A549 (cell line): ENCODE results near the gene WFS1. TPM values are rescaled to one million over a fixed set of nuclear protein-coding genes. Genes with fewer than 3 reads are reported as not detected.

ENCODE experiments used
- ATAC-seq, 2 experiments: fragments of 200-7000 bp in 1 of 2; fragments of >200 bp in 1 of 2; cut with Nextera tagmentation in 1 of 2; cut with Tn5 transposase in 1 of 2; 3 replicates each; pipeline versions ENCODE4 v1.8.0 to v1.9.1; 2018 to 2020; ENCODE audit warnings: mild to moderate bottlenecking in 1 of 2, moderate library complexity in 1 of 2
- CTCF ChIA-PET: fragments of 300-600 bp; sonication (Branson Sonifier 250); formaldehyde crosslinking; extraction: SDS; loops from one replicate; lab custom pipeline; 2021; ENCODE audit warnings: antibody characterized with exemption, inconsistent platforms; lab: Yijun Ruan, JAX
- POLR2A ChIA-PET: fragments of 350-600 bp; formaldehyde crosslinking; extraction: SDS; loops from one replicate; lab custom pipeline; 2021; ENCODE audit warnings: antibody characterized with exemption, inconsistent platforms; lab: Yijun Ruan, JAX
- DNase-seq, 2 experiments: peaks; one replicate each; pipeline versions ENCODE4 v3.0.0 to v3.0.0-alpha.2; 2011 to 2016; ENCODE audit warnings: low read depth in 1 of 2, low spot score in 1 of 2
- FAIRE-seq: peaks from 2 replicates; lab custom pipeline; 2011; peaks lifted over from hg19 to GRCh38; lab: Jason Lieb, UNC
- H3K27ac ChIP-seq, 2 experiments: fragments of >200 bp; sonication (Bioruptor Twin); formaldehyde crosslinking; 3 replicates each; pipeline ENCODE4 v1.5.1; 2016 to 2017
- H3K4me1 ChIP-seq: fragments of >200 bp; sonication (Bioruptor Twin); formaldehyde crosslinking; 3 replicates; pipeline ENCODE4 v1.6.1; 2016
- H3K4me2 ChIP-seq: fragments of >200 bp; sonication (Bioruptor Twin); formaldehyde crosslinking; 3 replicates; pipeline ENCODE4 v1.6.1; 2016
- H3K4me3 ChIP-seq: fragments of >200 bp; sonication (Bioruptor Twin); formaldehyde crosslinking; 3 replicates; pipeline ENCODE4 v1.5.1; 2016
- H3K9me3 ChIP-seq: fragments of >200 bp; sonication (Bioruptor Twin); formaldehyde crosslinking; 3 replicates; pipeline ENCODE4 v1.6.1; 2016
- BHLHE40 ChIP-seq: IDR thresholded peaks from 2 replicates; pipeline ENCODE4 v1.6.1; 2012; ENCODE audit warnings: low read depth, low read length, inconsistent platforms
- EHF ChIP-seq: fragments of 250-450 bp; sonication (Bioruptor Pico); IDR thresholded peaks from 2 replicates; pipeline ENCODE4 v1.5.0; 2020; ENCODE audit warnings: mild to moderate bottlenecking
- EP300 ChIP-seq, 2 experiments: fragments of >200 bp; sonication (Bioruptor Twin); formaldehyde crosslinking; IDR thresholded peaks; 2 replicates in 1 of 2; 3 replicates in 1 of 2; pipeline ENCODE4 v1.6.1; 2016 to 2017
- FOSB ChIP-seq: fragments of 250-450 bp; sonication (Bioruptor Pico); IDR thresholded peaks from 2 replicates; pipeline ENCODE4 v1.5.0; 2020; ENCODE audit warnings: mild to moderate bottlenecking, moderate library complexity
- MAX ChIP-seq: IDR thresholded peaks from 2 replicates; pipeline ENCODE4 v1.6.1; 2012
- MAZ ChIP-seq: fragments of 150-350 bp; IDR thresholded peaks from 2 replicates; pipeline ENCODE4 v1.6.1; 2014; ENCODE audit warnings: antibody characterized with exemption, low read depth, low read length, borderline replicate concordance
- POLR2A ChIP-seq: IDR thresholded peaks from 2 replicates; pipeline ENCODE4 v1.6.1; 2012; ENCODE audit warnings: mild to moderate bottlenecking, low read length
- REST ChIP-seq: fragments of 200-600 bp; sonication (generic); IDR thresholded peaks from 2 replicates; pipeline ENCODE4 v1.6.1; 2016; ENCODE audit warnings: antibody characterized with exemption, mild to moderate bottlenecking, moderate library complexity
- RNF2 ChIP-seq: fragments of 200-600 bp; sonication (generic); IDR thresholded peaks from 2 replicates; pipeline ENCODE4 v1.6.1; 2016; ENCODE audit warnings: low read depth, mild to moderate bottlenecking, antibody characterized with exemption, moderate library complexity, borderline replicate concordance
- TP53 ChIP-seq: fragments of 250-450 bp; sonication (Bioruptor Pico); IDR thresholded peaks from 2 replicates; pipeline ENCODE4 v1.5.0; 2021; ENCODE audit warnings: mild to moderate bottlenecking, moderate library complexity
- ZC3H11A ChIP-seq: fragments of 450-650 bp; IDR thresholded peaks from 2 replicates; pipeline ENCODE4 v1.6.1; 2014; ENCODE audit warnings: antibody characterized with exemption, mild to moderate bottlenecking
- ZFP36 ChIP-seq: fragments of 450-650 bp; IDR thresholded peaks from 2 replicates; pipeline ENCODE4 v1.6.1; 2014; ENCODE audit warnings: borderline replicate concordance; ENCODE audit not compliant: partially characterized antibody
- WGBS: methylation state at CpG from one replicate; pipeline ENCODE4 v1.1.6; 2017; ENCODE audit errors: missing lambda C conversion rate; 5-methylcytosine and 5-hydroxymethylcytosine counted together
- polyA plus RNA-seq, 4 experiments: library from polyadenylated mRNA; depleted of rRNA in 3 of 4; stranded (reverse); fragments of >200 nt; fragmentation: RNase III in 1 of 4; extraction: RNeasy Plus Mini Kit Qiagen cat#74134 plus additional on column Dnase treatment in 1 of 4; gene quantifications; 2 replicates in 3 of 4; 3 replicates in 1 of 4; pipeline ENCODE4 v1.2.3, GENCODE V29; 2011 to 2017
- TF ChIP-seq, protein P1 (sequence below): fragments of >200 bp; sonication (Bioruptor Twin); formaldehyde crosslinking; IDR thresholded peaks from 2 replicates; pipeline ENCODE4 v1.6.1; 2016
- TF ChIP-seq, protein P2 (sequence below): fragments of 250-450 bp; sonication (Bioruptor Pico); IDR thresholded peaks from 2 replicates; pipeline ENCODE4 v1.5.0; 2020; ENCODE audit warnings: low read depth, mild to moderate bottlenecking, moderate library complexity

WFS1 gene
- polyA plus RNA-seq, 2 of the 4 experiments (the other 2 are of a cell fraction): 8.8 to 13.6 TPM

DNA sequence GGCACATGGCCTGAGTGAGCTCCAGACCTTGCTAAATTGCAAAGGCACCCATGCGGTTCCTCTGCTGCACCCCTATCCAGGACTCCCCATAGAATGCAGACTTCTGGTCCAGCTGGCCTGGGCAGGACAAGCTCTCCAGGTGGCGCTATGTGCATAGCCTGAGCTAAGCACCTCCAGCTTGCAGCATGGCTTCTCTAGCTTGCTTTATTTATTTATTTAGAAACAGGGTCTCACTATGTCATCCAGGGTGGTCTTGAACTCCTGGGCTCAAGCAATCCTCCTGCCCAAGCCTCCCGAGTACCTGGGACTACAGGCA is 5.5 kb upstream of the WFS1 start (continued):
- TF ChIP-seq REST: no peak
- TF ChIP-seq, protein P1, sequence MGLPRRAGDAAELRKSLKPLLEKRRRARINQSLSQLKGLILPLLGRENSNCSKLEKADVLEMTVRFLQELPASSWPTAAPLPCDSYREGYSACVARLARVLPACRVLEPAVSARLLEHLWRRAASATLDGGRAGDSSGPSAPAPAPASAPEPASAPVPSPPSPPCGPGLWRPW: no peak
- no peak for TF ChIP-seq EP300 (IDR thresholded peaks at IDR 0.05)
- no peak for TF ChIP-seq RNF2
- no peak for TF ChIP-seq EHF (CRISPR knock-in tag)
- TF ChIP-seq, all 56 proteins: peak for 3

DNA sequence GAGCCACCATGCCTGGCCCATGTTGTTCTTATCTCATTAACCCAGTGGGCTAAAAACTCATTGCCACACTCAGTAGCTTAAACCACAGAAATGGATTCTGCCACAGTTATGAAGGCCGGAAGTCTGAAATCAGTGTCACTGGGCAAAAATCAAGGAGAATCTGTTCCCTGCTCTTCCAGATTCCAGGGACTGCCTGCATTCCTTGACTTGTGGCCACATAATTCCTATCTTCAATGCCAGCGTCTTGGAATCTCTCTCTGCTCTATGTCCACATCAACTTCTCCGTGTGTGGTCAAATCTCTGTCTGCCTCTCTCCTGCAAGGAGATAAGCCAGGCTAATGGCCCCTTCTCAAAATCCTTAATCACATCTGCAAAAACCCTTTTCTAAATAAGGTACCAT is 4.1 kb upstream of the WFS1 start:
- no peak for FAIRE-seq

More for the DNA sequence above, 4.1 kb upstream of the WFS1 start:
- no peak for TF ChIP-seq ZFP36
- TF ChIP-seq, protein P2, sequence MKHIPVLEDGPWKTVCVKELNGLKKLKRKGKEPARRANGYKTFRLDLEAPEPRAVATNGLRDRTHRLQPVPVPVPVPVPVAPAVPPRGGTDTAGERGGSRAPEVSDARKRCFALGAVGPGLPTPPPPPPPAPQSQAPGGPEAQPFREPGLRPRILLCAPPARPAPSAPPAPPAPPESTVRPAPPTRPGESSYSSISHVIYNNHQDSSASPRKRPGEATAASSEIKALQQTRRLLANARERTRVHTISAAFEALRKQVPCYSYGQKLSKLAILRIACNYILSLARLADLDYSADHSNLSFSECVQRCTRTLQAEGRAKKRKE (CRISPR knock-in tag): no peak
- no peak for TF ChIP-seq BHLHE40
- TF ChIP-seq MAZ: no peak
- TF ChIP-seq EP300 (IDR thresholded peaks at IDR 0.05): no peak
- TF ChIP-seq MAX: no peak
- TF ChIP-seq POLR2A: no peak
- TF ChIP-seq FOSB (CRISPR knock-in tag): no peak
- TF ChIP-seq TP53 (CRISPR knock-in tag): no peak
- TF ChIP-seq REST: no peak
- no peak for TF ChIP-seq RNF2
- TF ChIP-seq ZC3H11A: no peak
- H3K27ac ChIP-seq: no peak overlapping the region
- no peak for ATAC-seq
- H3K9me3 ChIP-seq: no peaks in the 10 kb centered on the region
- H3K4me1 ChIP-seq: 0 out of 3 replicates have a peak, but pooled peaks cover 6% of the 10 kb centered on the region
- ChIA-PET CTCF (interaction anchor here (7.3 to 17.5 kb wide), 2 partner anchors 15 to 63 kb away, joined by 75 to 408 read pairs; no protein-coding TSS in a partner anchor), POLR2A (no interaction called here)
- H3K4me2 ChIP-seq: no peak overlapping the region
- no peak overlapping the region for H3K4me3 ChIP-seq
- WGBS: 79% methylated on average over 3 of the region's 3 CpGs
- DNase-seq: no peak
